ENCODE results near the gene SPINK14. TPM values are rescaled to one million over a fixed set of nuclear protein-coding genes. Genes with fewer than 3 reads are reported as not detected.

Gene SPINK14
- total RNA-seq, 2 donors from 2014 or later: not detected

GRCh38 chr5:148152781-148153180, 15.6 kb upstream of the SPINK14 start:
- Histone ChIP-seq H3K27ac (no peak overlapping the region), H3K9ac (ENCODE audit: low read depth in 2 of 2, low read length in 2 of 2) (no peak overlapping the region), H3K27me3 (no peaks in the 10 kb centered on the region), H3K4me3 (no peak overlapping the region), H3K9me3 (no peaks in the 10 kb centered on the region), H3K4me1 (peaks cover 2% of the 10 kb centered on the region), H3K36me3 (no peaks in the 10 kb centered on the region)
- no peak for DNase-seq
- no peak for TF ChIP-seq CTCF (IDR thresholded peaks at IDR 0.05)
- intact Hi-C loops (cut with DNase I): no loop called here

- no peak for TF ChIP-seq CTCF (IDR thresholded peaks at IDR 0.05)
- H3K9ac ChIP-seq (ENCODE audit: low read depth in 2 of 2, low read length in 2 of 2): no peak overlapping the region
- intact Hi-C loops (cut with DNase I): no loop called here
Observed at GRCh38 chr5:148156609-148157008, 11.7 kb upstream of the SPINK14 start.

GRCh38 chr5:148162038-148162437, 6.3 kb upstream of the SPINK14 start:
- H3K36me3 ChIP-seq: no peaks in the 10 kb centered on the region

More at GRCh38 chr5:148156609-148157008, 11.7 kb upstream of the SPINK14 start:
- Histone ChIP-seq H3K27ac (no peak overlapping the region), H3K9me3 (no peaks in the 10 kb centered on the region), H3K27me3 (no peaks in the 10 kb centered on the region), H3K36me3 (no peaks in the 10 kb centered on the region), H3K4me1 (no peaks in the 10 kb centered on the region), H3K4me3 (no peak overlapping the region)
- no peak for DNase-seq

GRCh38 chr5:148163345-148163744, 5.0 kb upstream of the SPINK14 start:
- no peak for DNase-seq
- no peaks in the 10 kb centered on the region for H3K36me3 ChIP-seq
- no peaks in the 10 kb centered on the region for H3K4me1 ChIP-seq
- H3K27ac ChIP-seq: no peak overlapping the region
- no peak overlapping the region for H3K4me3 ChIP-seq
- intact Hi-C loops (cut with DNase I): no loop called here
- no peak overlapping the region for H3K9ac ChIP-seq (ENCODE audit: low read depth in 2 of 2, low read length in 2 of 2)
- no peak for TF ChIP-seq CTCF (IDR thresholded peaks at IDR 0.05)
- no peaks in the 10 kb centered on the region for H3K9me3 ChIP-seq
- H3K27me3 ChIP-seq: no peaks in the 10 kb centered on the region

More at GRCh38 chr5:148162038-148162437, 6.3 kb upstream of the SPINK14 start:
- no peak overlapping the region for H3K4me3 ChIP-seq
- H3K9ac ChIP-seq (ENCODE audit: low read depth in 2 of 2, low read length in 2 of 2): no peak overlapping the region
- intact Hi-C loops (cut with DNase I): no loop called here
- H3K27me3 ChIP-seq: no peaks in the 10 kb centered on the region
- H3K9me3 ChIP-seq: no peaks in the 10 kb centered on the region
- H3K27ac ChIP-seq: no peak overlapping the region
- no peak for TF ChIP-seq CTCF (IDR thresholded peaks at IDR 0.05)
- no peak for DNase-seq
- no peaks in the 10 kb centered on the region for H3K4me1 ChIP-seq

GRCh38 chr5:148166550-148167283, 1.6 kb upstream of the SPINK14 start:
- Histone ChIP-seq H3K9ac (ENCODE audit: low read depth in 2 of 2, low read length in 2 of 2) (no peak overlapping the region), H3K27me3 (no peaks in the 10 kb centered on the region), H3K36me3 (no peaks in the 10 kb centered on the region), H3K4me3 (no peak overlapping the region), H3K4me1 (no peaks in the 10 kb centered on the region), H3K27ac (no peak overlapping the region), H3K9me3 (no peaks in the 10 kb centered on the region)
- DNase-seq: no peak
- intact Hi-C loops (cut with DNase I): no loop called here
- TF ChIP-seq CTCF (IDR thresholded peaks at IDR 0.05): no peak

Measured in colonic mucosa (tissue), 4 donors.